Loucy (cell line): ENCODE measurements around the gene CNIH3.

Experiments
- H2AFZ ChIP-seq: fragments of 200-600 bp; sonication (generic); 2 replicates; pipeline ENCODE4 v1.6.0; 2016; ENCODE audit warnings: antibody characterized with exemption, mild to moderate bottlenecking, low read length, moderate library complexity
- H3F3A ChIP-seq: fragments of 200-600 bp; 2 replicates; pipeline ENCODE4 v1.6.0; 2016; ENCODE audit warnings: antibody characterized with exemption, low read depth, mild to moderate bottlenecking
- H3K27me3 ChIP-seq: fragments of 200-600 bp; sonication (generic); 2 replicates; pipeline ENCODE4 v1.6.1; 2014; ENCODE audit warnings: low read length, mild to moderate bottlenecking; ENCODE audit not compliant: insufficient read depth, poor library complexity, severe bottlenecking
- H3K36me3 ChIP-seq: fragments of 200-600 bp; sonication (generic); 2 replicates; pipeline ENCODE4 v1.6.1; 2016; ENCODE audit warnings: low read length; ENCODE audit not compliant: insufficient read depth
- H3K4me1 ChIP-seq: fragments of 200-600 bp; sonication (generic); 2 replicates; pipeline ENCODE4 v1.5.1; 2014; ENCODE audit warnings: low read length, mild to moderate bottlenecking; ENCODE audit not compliant: insufficient read depth, poor library complexity, severe bottlenecking
- H3K4me2 ChIP-seq: fragments of 200-600 bp; sonication (generic); 2 replicates; pipeline ENCODE4 v1.6.0; 2014; ENCODE audit warnings: antibody characterized with exemption, low read length, low read depth, mild to moderate bottlenecking; ENCODE audit not compliant: poor library complexity, severe bottlenecking
- H3K4me3 ChIP-seq: fragments of 200-600 bp; sonication (generic); 2 replicates; pipeline ENCODE4 v1.5.1; 2014; ENCODE audit warnings: low read length, mild to moderate bottlenecking, mixed read lengths; ENCODE audit not compliant: poor library complexity, severe bottlenecking
- H3K79me2 ChIP-seq: fragments of 200-600 bp; sonication (generic); 2 replicates; pipeline ENCODE4 v1.6.1; 2014; ENCODE audit warnings: low read length; ENCODE audit not compliant: insufficient read depth
- H3K9ac ChIP-seq: fragments of 200-600 bp; sonication (generic); 2 replicates; pipeline ENCODE4 v1.6.0; 2014; ENCODE audit warnings: mild to moderate bottlenecking, low read depth, low read length, moderate library complexity; ENCODE audit not compliant: poor library complexity, severe bottlenecking
- H3K9me2 ChIP-seq: fragments of 200-600 bp; sonication (generic); replicated peaks from 2 replicates; pipeline ENCODE4 v1.6.1; 2016; ENCODE audit warnings: low read depth, low read length, mixed read lengths
- H3K9me3 ChIP-seq: fragments of 200-600 bp; sonication (generic); 2 replicates; pipeline ENCODE4 v1.6.1; 2014; ENCODE audit warnings: mild to moderate bottlenecking, antibody characterized with exemption, low read length, low read depth; ENCODE audit not compliant: insufficient read depth
- H4K20me1 ChIP-seq: fragments of 200-600 bp; sonication (generic); 2 replicates; pipeline ENCODE4 v1.6.0; 2014; ENCODE audit warnings: antibody characterized with exemption, low read length, mild to moderate bottlenecking; ENCODE audit not compliant: insufficient read depth, poor library complexity, severe bottlenecking
- CTCF ChIP-seq: fragments of 200-600 bp; sonication (generic); conservative IDR thresholded peaks from 2 replicates; pipeline ENCODE4 v1.5.1; 2014; ENCODE audit warnings: mild to moderate bottlenecking, antibody characterized with exemption, low read length
- EZH2phosphoT487 ChIP-seq: fragments of 200-600 bp; IDR thresholded peaks from 2 replicates; pipeline ENCODE4 v1.6.1; 2018; ENCODE audit warnings: antibody characterized with exemption, mild to moderate bottlenecking, moderate library complexity, borderline replicate concordance

The CNIH3 gene

DNA sequence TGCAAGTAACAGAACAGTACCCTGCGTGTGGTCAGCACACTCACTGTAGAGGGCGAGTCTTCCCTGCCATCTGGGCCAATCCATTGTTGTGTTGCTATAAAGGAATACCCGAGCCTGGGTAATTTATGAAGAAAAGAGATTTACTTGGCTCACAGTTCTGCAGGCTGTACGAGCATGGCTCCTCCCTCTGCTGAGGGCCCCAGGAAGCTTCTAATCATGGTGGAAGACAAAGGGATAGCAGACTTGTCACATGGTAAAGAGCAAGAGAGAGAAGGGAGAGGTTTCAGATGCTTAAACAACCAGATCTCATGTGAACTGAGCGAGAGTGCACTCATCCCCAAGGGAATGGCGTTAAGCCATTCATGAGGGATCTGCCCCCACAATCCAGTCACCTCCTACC is 126.2 kb downstream of the CNIH3 start:
- no peak for TF ChIP-seq CTCF
- no peak for TF ChIP-seq EZH2phosphoT487
- Histone ChIP-seq H3F3A (no peaks in the 10 kb centered on the region), H3K27me3 (no peaks in the 10 kb centered on the region), H3K4me2 (no peak overlapping the region), H3K4me1 (peaks cover 25% of the 10 kb centered on the region), H3K9me3 (no peaks in the 10 kb centered on the region), H4K20me1 (no peaks in the 10 kb centered on the region), H3K79me2 (no peaks in the 10 kb centered on the region), H3K9ac (no peak overlapping the region), H3K4me3 (no peak overlapping the region), H3K36me3 (no peaks in the 10 kb centered on the region; the same call in 1 of the 2 replicates), H3K9me2 (no peaks in the 10 kb centered on the region), H2AFZ (no peak overlapping the region)

DNA sequence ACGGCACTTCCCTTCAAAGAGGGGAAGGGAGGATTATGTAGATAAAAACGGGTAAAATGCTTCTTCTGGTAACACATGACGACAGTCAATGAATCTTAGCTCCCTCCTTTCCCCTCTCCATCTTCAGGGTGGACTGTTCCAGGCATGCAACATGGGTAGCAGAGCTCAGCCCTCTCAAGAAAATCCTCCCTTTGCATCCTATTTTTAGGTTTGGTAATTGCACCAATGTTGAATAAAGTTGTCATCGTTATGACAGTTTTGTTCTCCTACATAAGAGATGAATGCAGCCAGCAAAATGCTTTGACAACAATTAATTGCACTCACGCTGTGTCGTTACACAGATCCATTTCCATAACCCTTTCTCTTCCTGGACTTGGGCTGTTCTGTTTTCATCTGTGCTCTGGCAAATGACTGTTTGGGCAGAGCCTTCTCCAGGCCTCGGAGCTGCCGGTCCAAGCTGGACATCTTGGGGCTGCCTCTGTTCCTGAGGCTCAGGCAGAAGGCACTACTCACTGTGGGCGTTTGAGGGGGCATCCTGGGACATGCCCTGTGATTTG is 127.6 kb downstream of the CNIH3 start:
- Histone ChIP-seq H4K20me1 (no peaks in the 10 kb centered on the region), H3K27me3 (no peaks in the 10 kb centered on the region), H3K4me1 (peaks cover 36% of the 10 kb centered on the region), H3K79me2 (no peaks in the 10 kb centered on the region), H3K4me3 (no peak overlapping the region), H3F3A (no peaks in the 10 kb centered on the region), H2AFZ (no peak overlapping the region), H3K4me2 (no peak overlapping the region), H3K9me2 (no peaks in the 10 kb centered on the region), H3K9ac (no peak overlapping the region), H3K36me3 (no peaks in the 10 kb centered on the region; the same call in 1 of the 2 replicates), H3K9me3 (no peaks in the 10 kb centered on the region)
- TF ChIP-seq CTCF: no peak
- no peak for TF ChIP-seq EZH2phosphoT487

DNA sequence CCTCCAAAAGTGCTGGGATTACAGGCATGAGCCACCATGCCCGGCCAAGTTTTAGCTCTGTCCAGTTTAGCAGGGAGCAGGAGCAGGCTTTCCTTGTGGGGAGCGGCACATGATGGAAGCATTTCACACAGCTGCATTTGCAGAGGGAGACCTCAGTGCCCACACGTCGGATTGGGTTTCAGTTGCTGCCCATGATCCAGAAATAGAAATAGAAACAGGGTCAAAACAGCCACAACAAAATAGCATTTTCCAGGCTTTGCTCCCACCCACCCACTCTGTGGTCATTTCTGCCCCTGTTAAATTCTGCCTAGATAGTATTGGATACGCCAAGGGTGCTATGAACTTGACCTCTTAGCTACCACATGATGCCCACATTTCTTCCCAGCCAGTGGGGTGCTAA is 128.4 kb downstream of the CNIH3 start:
- Histone ChIP-seq H3K4me3 (no peak overlapping the region), H4K20me1 (no peaks in the 10 kb centered on the region), H2AFZ (no peak overlapping the region), H3F3A (no peaks in the 10 kb centered on the region), H3K4me1 (peaks cover 36% of the 10 kb centered on the region), H3K9ac (no peak overlapping the region), H3K36me3 (no peaks in the 10 kb centered on the region; the same call in 1 of the 2 replicates), H3K4me2 (no peak overlapping the region), H3K9me2 (no peaks in the 10 kb centered on the region), H3K79me2 (no peaks in the 10 kb centered on the region), H3K9me3 (no peaks in the 10 kb centered on the region), H3K27me3 (no peaks in the 10 kb centered on the region)
- TF ChIP-seq EZH2phosphoT487: no peak

DNA sequence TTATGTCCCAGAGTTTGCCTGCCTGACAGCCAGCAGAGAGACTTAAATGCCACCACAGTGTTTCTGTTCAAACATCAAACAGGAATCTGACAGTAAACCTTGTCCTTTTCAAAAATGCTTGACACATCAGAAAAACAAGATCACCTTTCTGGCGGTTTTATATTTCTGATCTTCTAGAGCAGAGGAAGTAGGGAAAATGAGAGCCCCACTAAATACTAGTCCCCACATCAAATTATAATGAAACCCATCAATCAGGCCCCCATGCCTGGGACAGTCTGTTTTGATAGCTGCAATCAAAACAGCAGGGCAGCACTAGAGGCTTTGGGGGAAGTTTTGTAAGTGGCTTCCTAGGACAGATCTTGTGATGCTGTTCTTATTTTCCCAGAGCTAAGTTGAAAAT is 129.3 kb downstream of the CNIH3 start:
- no peak overlapping the region for H3K4me3 ChIP-seq
- H3K27me3 ChIP-seq: no peaks in the 10 kb centered on the region
- no peaks in the 10 kb centered on the region for H4K20me1 ChIP-seq
- H3K79me2 ChIP-seq: no peaks in the 10 kb centered on the region
- TF ChIP-seq EZH2phosphoT487 (no peak), CTCF (no peak)
- H3K9me2 ChIP-seq: no peaks in the 10 kb centered on the region
- H3K9me3 ChIP-seq: no peaks in the 10 kb centered on the region
- no peak overlapping the region for H3K9ac ChIP-seq
- H3K4me1 ChIP-seq: peaks cover 42% of the 10 kb centered on the region
- no peak overlapping the region for H3K4me2 ChIP-seq
- H3K36me3 ChIP-seq: no peaks in the 10 kb centered on the region
- H2AFZ ChIP-seq: no peak overlapping the region
- no peaks in the 10 kb centered on the region for H3F3A ChIP-seq
